K562 (cell line): ENCODE results near the gene MPRIP. TPM values are rescaled to one million over a fixed set of nuclear protein-coding genes. Genes with fewer than 3 reads are reported as not detected.
A peak's percentile ranks its signal among the peaks of the same experiment; 100 is the strongest.

ENCODE experiments used
- BACH1 ChIP-seq: fragments of 200-800 bp; sonication (Bioruptor generic); IDR thresholded peaks from 2 replicates; pipeline ENCODE4 v1.6.1; 2016; ENCODE audit warnings: missing genetic modification characterization, missing compliant biosample characterization
- FOS ChIP-seq: IDR thresholded peaks from 3 replicates; pipeline ENCODE4 v1.6.1; 2011; ENCODE audit not compliant: insufficient read length; ENCODE audit errors: extremely low read depth
- GABPB1 ChIP-seq: sonication (generic); formaldehyde crosslinking; IDR thresholded peaks from 2 replicates; pipeline ENCODE4 v1.8.0; 2022; ENCODE audit warnings: mild to moderate bottlenecking, missing genetic modification reagents
- HNRNPH1 ChIP-seq: fragments of 200-400 bp; formaldehyde crosslinking; optimal IDR thresholded peaks from 2 replicates; pipeline ENCODE3; 2017; ENCODE audit warnings: low read depth, mild to moderate bottlenecking, low read length, moderate library complexity
- MAFF ChIP-seq: IDR thresholded peaks from 2 replicates; pipeline ENCODE4 v1.6.1; 2012; ENCODE audit warnings: low read length, improper control_type of control experiment
- MTA3 ChIP-seq: fragments of 450-650 bp; formaldehyde crosslinking; IDR thresholded peaks from 2 replicates; pipeline ENCODE4 v1.6.1; 2017; ENCODE audit warnings: mild to moderate bottlenecking, borderline replicate concordance
- PCBP2 ChIP-seq: fragments of 200-400 bp; formaldehyde crosslinking; IDR thresholded peaks from 2 replicates; pipeline ENCODE4 v1.6.1; 2018; ENCODE audit warnings: low read length, low read depth, mild to moderate bottlenecking, moderate library complexity; ENCODE audit not compliant: poor library complexity, severe bottlenecking
- PML ChIP-seq: IDR thresholded peaks from 2 replicates; pipeline ENCODE4 v1.6.1; 2012; ENCODE audit warnings: low read length, inconsistent platforms
- SAFB ChIP-seq: fragments of 200-400 bp; formaldehyde crosslinking; IDR thresholded peaks from 2 replicates; pipeline ENCODE4 v1.6.1; 2017; ENCODE audit warnings: low read depth, low read length, borderline replicate concordance
- SIRT6 ChIP-seq: IDR thresholded peaks from one replicate; pipeline ENCODE4 v1.6.1; 2012; ENCODE audit warnings: low read depth, mild to moderate bottlenecking, control low read depth, inconsistent platforms, low read length, moderate library complexity
- ZFX ChIP-seq: sonication (generic); formaldehyde crosslinking; IDR thresholded peaks from 2 replicates; pipeline ENCODE4 v1.8.0; 2022; ENCODE audit warnings: mild to moderate bottlenecking, missing genetic modification reagents, moderate library complexity
- ZNF134 ChIP-seq: fragments of 250-450 bp; sonication (Bioruptor Pico); conservative IDR thresholded peaks from 2 replicates; pipeline ENCODE4 v1.4.0; 2020
- ZNF696 ChIP-seq: fragments of 250-450 bp; sonication (Bioruptor Pico); conservative IDR thresholded peaks from 2 replicates; pipeline ENCODE4 v1.4.0; 2020; ENCODE audit warnings: mild to moderate bottlenecking, moderate library complexity
- ZNF717 ChIP-seq: fragments of 250-450 bp; sonication (Bioruptor Pico); IDR thresholded peaks from 2 replicates; pipeline ENCODE4 v1.5.0; 2021
- ZNF75A ChIP-seq: fragments of 450-650 bp; formaldehyde crosslinking; IDR thresholded peaks from 2 replicates; pipeline ENCODE4 v1.4.0; 2020; ENCODE audit warnings: mild to moderate bottlenecking
- ZNF76 ChIP-seq: fragments of 250-450 bp; sonication (Bioruptor Pico); IDR thresholded peaks from 2 replicates; pipeline ENCODE4 v1.4.0; 2020; ENCODE audit warnings: mild to moderate bottlenecking, moderate library complexity, borderline replicate concordance
- polyA plus RNA-seq, 8 experiments: library from polyadenylated mRNA; depleted of rRNA in 4 of 8; stranded (reverse) in 5 of 8; unstranded in 3 of 8; fragments of >200 nt; fragmentation: Nextera tagmentation in 2 of 8; fragmentation: Illumina TruSeq in 1 of 8; extraction: Ambion mirVana in 2 of 8; extraction: Trizol in 1 of 8; gene quantifications; 2 replicates each; pipeline versions ENCODE4 v1.2.1 to v1.2.3, GENCODE V29; 2011 to 2014; ENCODE audit warnings: inconsistent platforms in 1 of 8, missing spikeins in 1 of 8
- total RNA-seq, 7 experiments: library from RNA; depleted of rRNA in 6 of 7; stranded (reverse); fragments of >200 nt in 6 of 7; fragmentation: Illumina TruSeq in 2 of 7; extraction: Trizol in 2 of 7; gene quantifications; 2 replicates each; pipeline versions ENCODE4 v1.2.1 to v1.2.3, GENCODE V29; 2011 to 2021; ENCODE audit warnings: low replicate concordance in 1 of 7
- TF ChIP-seq, protein P1 (sequence below): fragments of 250-450 bp; sonication (Bioruptor Pico); IDR thresholded peaks from 2 replicates; pipeline ENCODE4 v1.8.0; 2021; ENCODE audit warnings: borderline replicate concordance, mild to moderate bottlenecking, moderate library complexity; ENCODE audit not compliant: poor library complexity, severe bottlenecking
- TF ChIP-seq, protein P2 (sequence below): fragments of 250-450 bp; sonication (Bioruptor Pico); IDR thresholded peaks from 2 replicates; pipeline ENCODE4 v1.4.0; 2020; ENCODE audit warnings: mild to moderate bottlenecking
- TF ChIP-seq, protein P3 (sequence below): sonication (generic); formaldehyde crosslinking; IDR thresholded peaks from 2 replicates; pipeline ENCODE4 v1.4.0; 2020; ENCODE audit warnings: mild to moderate bottlenecking, missing genetic modification reagents
- TF ChIP-seq, protein P4 (sequence below), 3 experiments: fragments of 200-800 bp in 1 of 3; fragments of 250-450 bp in 1 of 3; fragments of 450-650 bp in 1 of 3; sonication (Bioruptor Pico) in 1 of 3; sonication (Bioruptor generic) in 1 of 3; formaldehyde crosslinking in 1 of 3; IDR thresholded peaks; 2 replicates each; pipeline versions ENCODE4 v1.6.1 to v1.8.0; 2016 to 2022; ENCODE audit warnings: mild to moderate bottlenecking in 2 of 3, missing genetic modification characterization in 2 of 3, missing compliant biosample characterization in 1 of 3, moderate library complexity in 1 of 3

The MPRIP gene
- total and polyA plus RNA-seq, 9 of the 15 experiments (the other 6 are each of a cell fraction or from before 2014, with no cell fraction given), result 10.0 to 72.6 (median 30.1) TPM

DNA sequence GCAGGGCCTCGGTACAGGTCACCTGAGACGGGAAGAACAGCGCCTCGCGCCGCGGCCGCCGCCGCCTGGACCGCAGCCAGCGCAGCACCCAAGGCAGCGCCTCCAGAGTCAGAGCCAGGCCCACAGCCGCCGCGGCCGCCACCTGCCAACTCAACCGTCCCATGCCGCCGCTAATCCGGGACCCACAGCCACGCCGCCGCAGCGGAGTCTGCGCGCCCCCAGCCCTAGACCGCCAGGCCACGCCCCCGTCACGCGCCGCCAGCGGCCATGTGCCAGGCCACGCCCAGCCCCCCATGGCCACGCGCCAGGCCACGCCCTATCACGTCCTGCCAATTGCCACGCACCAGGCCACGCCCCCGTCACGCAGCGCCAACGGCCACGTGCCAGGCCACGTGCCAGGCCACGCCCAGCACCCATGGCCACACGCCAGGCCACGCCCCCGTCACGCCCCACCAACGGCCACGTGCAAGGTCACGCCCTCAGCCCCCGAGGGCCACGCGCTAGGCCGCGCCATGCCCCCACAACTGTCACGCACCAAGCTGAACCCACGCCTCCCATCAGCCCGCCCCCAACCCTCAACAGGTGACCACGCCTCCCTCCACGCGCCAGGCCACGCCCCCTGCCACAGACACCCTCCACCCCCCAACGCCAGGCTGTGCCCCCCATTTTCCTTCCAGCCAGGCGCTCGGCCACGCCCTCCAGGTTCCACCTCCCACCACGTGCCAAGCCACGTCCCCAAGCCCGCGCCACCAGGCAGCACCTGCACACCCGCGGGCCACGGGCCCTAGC is 164.1 kb downstream of the MPRIP start, which contains the start of gene PLD6 (continued):
- TF ChIP-seq ZNF134 (no peak), ZNF717 (no peak), ZNF75A (no peak), GABPB1 (CRISPR knock-in tag) (peak; percentile 68; the same call in 1 of the 2 replicates), MAFF (no peak), HNRNPH1 (no peak), ZFX (CRISPR knock-in tag) (peak; percentile 62), BACH1 (no peak), PCBP2 (no peak), ZNF76 (no peak), SAFB (peak; percentile 93), PML (no peak), SIRT6 (no peak), MTA3 (peak; percentile 90), FOS (peak; percentile 7), ZNF696 (CRISPR knock-in tag) (no peak)
- TF ChIP-seq, protein P1, sequence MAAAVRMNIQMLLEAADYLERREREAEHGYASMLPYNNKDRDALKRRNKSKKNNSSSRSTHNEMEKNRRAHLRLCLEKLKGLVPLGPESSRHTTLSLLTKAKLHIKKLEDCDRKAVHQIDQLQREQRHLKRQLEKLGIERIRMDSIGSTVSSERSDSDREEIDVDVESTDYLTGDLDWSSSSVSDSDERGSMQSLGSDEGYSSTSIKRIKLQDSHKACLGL, result peak; percentile 82
- TF ChIP-seq, protein P2, sequence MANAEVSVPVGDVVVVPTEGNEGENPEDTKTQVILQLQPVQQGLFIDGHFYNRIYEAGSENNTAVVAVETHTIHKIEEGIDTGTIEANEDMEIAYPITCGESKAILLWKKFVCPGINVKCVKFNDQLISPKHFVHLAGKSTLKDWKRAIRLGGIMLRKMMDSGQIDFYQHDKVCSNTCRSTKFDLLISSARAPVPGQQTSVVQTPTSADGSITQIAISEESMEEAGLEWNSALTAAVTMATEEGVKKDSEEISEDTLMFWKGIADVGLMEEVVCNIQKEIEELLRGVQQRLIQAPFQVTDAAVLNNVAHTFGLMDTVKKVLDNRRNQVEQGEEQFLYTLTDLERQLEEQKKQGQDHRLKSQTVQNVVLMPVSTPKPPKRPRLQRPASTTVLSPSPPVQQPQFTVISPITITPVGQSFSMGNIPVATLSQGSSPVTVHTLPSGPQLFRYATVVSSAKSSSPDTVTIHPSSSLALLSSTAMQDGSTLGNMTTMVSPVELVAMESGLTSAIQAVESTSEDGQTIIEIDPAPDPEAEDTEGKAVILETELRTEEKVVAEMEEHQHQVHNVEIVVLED (CRISPR knock-in tag), result peak; percentile 91
- TF ChIP-seq, protein P3, sequence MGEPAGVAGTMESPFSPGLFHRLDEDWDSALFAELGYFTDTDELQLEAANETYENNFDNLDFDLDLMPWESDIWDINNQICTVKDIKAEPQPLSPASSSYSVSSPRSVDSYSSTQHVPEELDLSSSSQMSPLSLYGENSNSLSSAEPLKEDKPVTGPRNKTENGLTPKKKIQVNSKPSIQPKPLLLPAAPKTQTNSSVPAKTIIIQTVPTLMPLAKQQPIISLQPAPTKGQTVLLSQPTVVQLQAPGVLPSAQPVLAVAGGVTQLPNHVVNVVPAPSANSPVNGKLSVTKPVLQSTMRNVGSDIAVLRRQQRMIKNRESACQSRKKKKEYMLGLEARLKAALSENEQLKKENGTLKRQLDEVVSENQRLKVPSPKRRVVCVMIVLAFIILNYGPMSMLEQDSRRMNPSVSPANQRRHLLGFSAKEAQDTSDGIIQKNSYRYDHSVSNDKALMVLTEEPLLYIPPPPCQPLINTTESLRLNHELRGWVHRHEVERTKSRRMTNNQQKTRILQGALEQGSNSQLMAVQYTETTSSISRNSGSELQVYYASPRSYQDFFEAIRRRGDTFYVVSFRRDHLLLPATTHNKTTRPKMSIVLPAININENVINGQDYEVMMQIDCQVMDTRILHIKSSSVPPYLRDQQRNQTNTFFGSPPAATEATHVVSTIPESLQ (CRISPR knock-in tag), result 0 out of 2 replicates have a peak, but pooled peaks have one; percentile 29
- TF ChIP-seq, protein P4, sequence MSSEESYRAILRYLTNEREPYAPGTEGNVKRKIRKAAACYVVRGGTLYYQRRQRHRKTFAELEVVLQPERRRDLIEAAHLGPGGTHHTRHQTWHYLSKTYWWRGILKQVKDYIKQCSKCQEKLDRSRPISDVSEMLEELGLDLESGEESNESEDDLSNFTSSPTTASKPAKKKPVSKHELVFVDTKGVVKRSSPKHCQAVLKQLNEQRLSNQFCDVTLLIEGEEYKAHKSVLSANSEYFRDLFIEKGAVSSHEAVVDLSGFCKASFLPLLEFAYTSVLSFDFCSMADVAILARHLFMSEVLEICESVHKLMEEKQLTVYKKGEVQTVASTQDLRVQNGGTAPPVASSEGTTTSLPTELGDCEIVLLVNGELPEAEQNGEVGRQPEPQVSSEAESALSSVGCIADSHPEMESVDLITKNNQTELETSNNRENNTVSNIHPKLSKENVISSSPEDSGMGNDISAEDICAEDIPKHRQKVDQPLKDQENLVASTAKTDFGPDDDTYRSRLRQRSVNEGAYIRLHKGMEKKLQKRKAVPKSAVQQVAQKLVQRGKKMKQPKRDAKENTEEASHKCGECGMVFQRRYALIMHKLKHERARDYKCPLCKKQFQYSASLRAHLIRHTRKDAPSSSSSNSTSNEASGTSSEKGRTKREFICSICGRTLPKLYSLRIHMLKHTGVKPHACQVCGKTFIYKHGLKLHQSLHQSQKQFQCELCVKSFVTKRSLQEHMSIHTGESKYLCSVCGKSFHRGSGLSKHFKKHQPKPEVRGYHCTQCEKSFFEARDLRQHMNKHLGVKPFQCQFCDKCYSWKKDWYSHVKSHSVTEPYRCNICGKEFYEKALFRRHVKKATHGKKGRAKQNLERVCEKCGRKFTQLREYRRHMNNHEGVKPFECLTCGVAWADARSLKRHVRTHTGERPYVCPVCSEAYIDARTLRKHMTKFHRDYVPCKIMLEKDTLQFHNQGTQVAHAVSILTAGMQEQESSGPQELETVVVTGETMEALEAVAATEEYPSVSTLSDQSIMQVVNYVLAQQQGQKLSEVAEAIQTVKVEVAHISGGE (CRISPR knock-in tag; IDR thresholded peaks at IDR 0.05), result no peak
